ENCODE data around the gene SLC10A3. TPM values are rescaled to one million over a fixed set of nuclear protein-coding genes. Genes with fewer than 3 reads are reported as not detected.

The SLC10A3 gene, protein sequence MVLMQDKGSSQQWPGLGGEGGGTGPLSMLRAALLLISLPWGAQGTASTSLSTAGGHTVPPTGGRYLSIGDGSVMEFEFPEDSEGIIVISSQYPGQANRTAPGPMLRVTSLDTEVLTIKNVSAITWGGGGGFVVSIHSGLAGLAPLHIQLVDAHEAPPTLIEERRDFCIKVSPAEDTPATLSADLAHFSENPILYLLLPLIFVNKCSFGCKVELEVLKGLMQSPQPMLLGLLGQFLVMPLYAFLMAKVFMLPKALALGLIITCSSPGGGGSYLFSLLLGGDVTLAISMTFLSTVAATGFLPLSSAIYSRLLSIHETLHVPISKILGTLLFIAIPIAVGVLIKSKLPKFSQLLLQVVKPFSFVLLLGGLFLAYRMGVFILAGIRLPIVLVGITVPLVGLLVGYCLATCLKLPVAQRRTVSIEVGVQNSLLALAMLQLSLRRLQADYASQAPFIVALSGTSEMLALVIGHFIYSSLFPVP
- total RNA-seq, result 10 to 100 TPM; 24.3 to 24.9 TPM

DNA sequence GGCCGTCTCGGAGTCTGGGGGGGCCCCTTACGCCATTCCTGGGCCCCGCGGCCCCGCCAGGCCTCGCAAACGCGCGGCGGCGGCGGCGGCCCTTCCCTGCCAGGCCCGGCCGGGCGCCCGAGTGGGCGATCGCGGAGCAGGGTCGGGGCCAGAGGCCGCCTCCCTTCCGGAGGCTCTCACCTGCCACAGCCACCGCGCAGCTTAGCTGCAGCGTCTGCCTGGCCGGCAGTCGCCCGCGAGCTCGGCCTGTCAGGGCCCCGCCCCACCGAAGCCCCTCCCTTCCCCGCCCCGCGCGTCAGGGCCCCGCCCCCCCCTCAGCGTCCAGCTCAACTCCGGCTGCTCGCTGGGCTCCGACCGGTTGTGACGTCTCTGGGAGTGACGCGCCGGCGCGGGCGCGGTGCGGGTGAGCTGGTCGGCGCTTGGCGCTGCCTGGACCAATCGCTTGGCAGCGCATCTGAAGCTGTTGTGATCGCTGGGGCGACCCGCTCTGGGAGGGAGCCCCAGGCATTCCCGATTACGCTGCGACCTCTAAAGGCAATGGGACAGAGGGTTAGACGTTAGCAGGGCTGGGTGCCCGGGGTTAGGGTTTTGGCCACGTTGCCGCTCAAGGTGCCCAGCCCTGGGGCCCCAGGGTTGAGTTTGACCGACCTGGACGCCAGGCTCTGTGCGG, at the start of gene SLC10A3:
TSS of gene SLC10A3 (minus strand) at position 216 of the 670 bp plus-strand sequence. CDS start 1,689 bp downstream, outside the sequence.
- no peaks in the 10 kb centered on the region for H3K36me3 Mint-ChIP-seq
- ATAC-seq (peak; percentile 89), DNase-seq (peak; percentile 94)
- H3K27ac Mint-ChIP-seq, result peak within 1 kb of the TSS; percentile 93
- H3K4me1 Mint-ChIP-seq, result peaks cover 28% of the 10 kb centered on the region
- CTCF ChIA-PET, result interaction anchor here (1.3 to 1.9 kb wide), 6 partner anchors 20 to 118 kb away, joined by 3 to 6 read pairs (median 3); no protein-coding TSS in a partner anchor
- peak within 1 kb of the TSS; percentile 85 for H3K4me3 Mint-ChIP-seq
- no peaks in the 10 kb centered on the region for H3K27me3 Mint-ChIP-seq
- H3K9me3 Mint-ChIP-seq (ENCODE audit: low read depth), result no peaks in the 10 kb centered on the region

DNA sequence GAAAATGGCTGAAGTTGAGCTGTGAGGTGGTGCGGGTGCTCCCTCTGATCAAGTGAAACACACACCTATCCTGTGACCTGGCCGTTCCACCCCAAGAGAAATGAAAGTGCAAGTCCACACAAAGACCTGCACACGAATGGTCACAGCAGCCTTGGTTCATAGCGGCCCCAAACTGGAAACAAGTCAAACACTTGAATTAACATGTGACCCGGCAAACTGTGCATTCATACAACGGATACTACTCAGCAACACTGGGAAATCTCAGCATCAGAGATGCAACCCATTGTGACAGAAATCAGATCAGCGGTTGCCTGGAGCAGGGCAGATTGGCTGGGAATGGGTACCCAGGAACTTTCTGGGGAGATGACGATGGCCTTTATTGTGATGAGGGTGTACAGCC, 48.6 kb upstream of the SLC10A3 start:
- Mint-ChIP-seq H3K4me1 (peaks cover 48% of the 10 kb centered on the region), H3K27ac (peak overlapping the region; percentile 69), H3K27me3 (no peaks in the 10 kb centered on the region), H3K9me3 (ENCODE audit: low read depth) (no peaks in the 10 kb centered on the region), H3K36me3 (peaks cover 6% of the 10 kb centered on the region), H3K4me3 (no peak overlapping the region)
- ATAC-seq (no peak), DNase-seq (no peak)
- CTCF ChIA-PET, result interaction anchor here (1.3 to 1.4 kb wide), 2 partner anchors 12 to 166 kb away, joined by 3 read pairs; no protein-coding TSS in a partner anchor

DNA sequence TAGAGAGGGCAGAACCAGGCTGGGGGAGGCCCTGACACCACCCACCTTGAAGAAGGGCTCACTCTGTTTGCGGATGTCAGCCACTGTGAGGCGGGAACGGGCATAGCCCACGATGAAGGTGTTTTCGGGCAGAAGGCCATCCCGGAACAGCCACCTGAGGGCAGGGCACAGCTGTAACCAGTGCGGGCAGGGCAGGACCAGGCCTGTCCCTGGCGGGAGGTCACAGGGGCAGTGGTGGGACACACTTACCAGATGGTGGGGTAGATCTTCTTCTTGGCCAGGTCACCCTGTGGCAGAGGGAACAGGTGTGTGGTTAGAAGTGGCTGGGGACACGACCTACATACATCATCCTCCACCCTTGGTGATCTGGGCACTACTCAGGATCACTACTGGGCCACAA, 45.5 kb upstream of the SLC10A3 start:
- H3K27ac Mint-ChIP-seq, result no peak overlapping the region
- ATAC-seq (no peak), DNase-seq (no peak)
- H3K27me3 Mint-ChIP-seq, result no peaks in the 10 kb centered on the region
- peaks cover 14% of the 10 kb centered on the region for H3K36me3 Mint-ChIP-seq
- CTCF ChIA-PET, result interaction anchor here (0.9 to 2.4 kb wide), 2 partner anchors 9 to 162 kb away, joined by 3 to 10 read pairs; no protein-coding TSS in a partner anchor
- no peaks in the 10 kb centered on the region for H3K9me3 Mint-ChIP-seq (ENCODE audit: low read depth)
- H3K4me1 Mint-ChIP-seq, result peaks cover 23% of the 10 kb centered on the region
- H3K4me3 Mint-ChIP-seq, result no peak overlapping the region

DNA sequence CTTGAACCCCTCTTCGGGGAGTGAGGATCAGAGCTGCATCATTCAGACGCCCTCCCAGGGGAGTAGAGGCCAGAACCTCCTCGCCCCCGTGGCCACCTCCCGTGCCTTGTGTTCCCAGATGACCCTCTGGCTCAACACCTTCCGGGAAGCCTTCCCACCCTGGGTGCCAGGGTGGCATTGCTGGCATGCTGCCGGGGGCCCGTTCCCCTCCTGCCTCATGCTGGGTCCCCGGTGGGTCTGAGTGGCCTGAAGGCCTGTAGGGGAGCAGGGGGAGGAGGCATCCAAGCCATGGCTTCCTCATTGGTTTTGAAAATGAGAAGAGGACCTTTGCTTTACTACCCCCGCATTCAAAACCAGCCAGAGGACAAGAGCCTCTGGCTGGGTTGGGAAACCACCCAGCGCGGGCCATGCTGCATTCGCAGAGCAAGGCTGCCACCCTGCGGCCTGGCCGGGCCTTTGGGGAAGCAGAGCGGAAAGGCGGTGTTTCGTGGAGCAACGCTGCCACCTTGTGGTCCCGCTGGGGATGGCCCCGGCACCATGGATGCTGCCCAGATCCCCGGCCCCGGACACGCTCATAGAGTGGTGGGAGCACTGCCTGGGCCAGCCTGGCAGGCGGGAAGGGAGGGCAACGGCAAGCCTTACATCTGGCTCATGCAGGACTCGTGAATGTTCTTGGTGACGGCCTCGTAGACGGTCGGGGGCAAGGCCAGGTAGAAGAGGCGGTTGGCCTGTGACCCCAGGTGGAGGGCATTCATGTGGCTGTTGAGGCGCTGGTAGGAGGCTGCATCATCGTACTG, 44.3 kb upstream of the SLC10A3 start:
- peak; percentile 90 for DNase-seq
- Mint-ChIP-seq H3K27ac (peak overlapping the region; percentile 59), H3K4me1 (peaks cover 19% of the 10 kb centered on the region), H3K9me3 (ENCODE audit: low read depth) (no peaks in the 10 kb centered on the region), H3K36me3 (peaks cover 9% of the 10 kb centered on the region), H3K27me3 (no peaks in the 10 kb centered on the region), H3K4me3 (no peak overlapping the region)
- ATAC-seq, result peak; percentile 95
- CTCF ChIA-PET, result interaction anchor here (0.9 to 1.9 kb wide), 3 partner anchors 123 to 161 kb away, joined by 3 to 7 read pairs (median 3); partner anchors contain the start of gene FLNA

DNA sequence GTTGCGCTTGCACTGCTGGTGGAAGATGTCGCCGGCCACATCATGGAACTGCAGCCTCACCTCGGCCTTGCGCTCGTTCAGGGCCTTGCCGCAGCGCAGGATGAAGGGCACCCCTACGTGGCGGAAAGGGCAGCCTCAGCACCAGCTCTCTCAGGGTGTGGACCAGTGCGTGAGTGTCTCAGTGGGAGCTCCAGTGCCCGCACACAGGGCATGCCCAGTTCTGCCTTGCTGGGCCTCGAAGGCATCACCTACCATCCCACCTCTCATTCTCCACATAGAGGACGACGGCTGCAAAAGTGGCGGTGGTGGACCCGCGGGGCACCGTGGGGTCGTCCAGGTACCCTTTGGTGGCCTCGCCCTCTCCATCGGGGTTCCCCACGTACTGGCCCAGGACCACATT, 42.3 kb upstream of the SLC10A3 start:
- Mint-ChIP-seq H3K36me3 (peaks cover 9% of the 10 kb centered on the region), H3K4me1 (peaks cover 8% of the 10 kb centered on the region), H3K27ac (no peak overlapping the region), H3K27me3 (no peaks in the 10 kb centered on the region), H3K9me3 (ENCODE audit: low read depth) (no peaks in the 10 kb centered on the region), H3K4me3 (no peak overlapping the region)
- ATAC-seq (no peak), DNase-seq (no peak)
- CTCF ChIA-PET, result interaction anchor here (1.0 to 1.9 kb wide), 4 partner anchors 43 to 159 kb away, joined by 3 to 9 read pairs (median 6); partner anchors contain the start of genes FLNA, RPL10 and UBL4A

DNA sequence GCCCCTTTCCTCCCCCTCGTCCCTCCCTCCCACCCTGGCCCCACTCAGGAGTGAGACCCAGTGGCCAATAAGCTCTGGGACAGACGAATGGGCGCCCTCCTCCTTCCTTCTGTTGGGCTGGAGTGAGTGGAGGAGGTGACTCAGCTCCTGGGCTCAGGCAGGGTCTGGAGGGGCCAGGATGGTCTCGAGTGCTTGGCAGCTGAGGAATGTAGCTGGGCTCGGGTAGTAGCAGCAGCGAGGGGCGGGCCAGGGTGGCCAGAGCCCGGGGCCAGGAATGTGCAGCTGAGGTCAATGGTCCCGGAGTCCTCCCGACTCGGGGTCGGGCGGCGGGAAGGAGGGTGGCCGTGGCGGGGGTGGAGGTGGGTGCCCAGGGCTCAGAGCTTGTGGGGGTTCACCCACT, 41.2 kb upstream of the SLC10A3 start:
- DNase-seq (no peak), ATAC-seq (no peak)
- Mint-ChIP-seq H3K27ac (no peak overlapping the region), H3K27me3 (no peaks in the 10 kb centered on the region), H3K4me1 (peaks cover 14% of the 10 kb centered on the region), H3K9me3 (ENCODE audit: low read depth) (no peaks in the 10 kb centered on the region), H3K4me3 (no peak overlapping the region), H3K36me3 (peaks cover 9% of the 10 kb centered on the region)
- CTCF ChIA-PET, result interaction anchor here (1.1 to 1.9 kb wide), 2 partner anchors 46 to 132 kb away, joined by 3 to 9 read pairs; partner anchors contain the start of genes RPL10 and UBL4A

DNA sequence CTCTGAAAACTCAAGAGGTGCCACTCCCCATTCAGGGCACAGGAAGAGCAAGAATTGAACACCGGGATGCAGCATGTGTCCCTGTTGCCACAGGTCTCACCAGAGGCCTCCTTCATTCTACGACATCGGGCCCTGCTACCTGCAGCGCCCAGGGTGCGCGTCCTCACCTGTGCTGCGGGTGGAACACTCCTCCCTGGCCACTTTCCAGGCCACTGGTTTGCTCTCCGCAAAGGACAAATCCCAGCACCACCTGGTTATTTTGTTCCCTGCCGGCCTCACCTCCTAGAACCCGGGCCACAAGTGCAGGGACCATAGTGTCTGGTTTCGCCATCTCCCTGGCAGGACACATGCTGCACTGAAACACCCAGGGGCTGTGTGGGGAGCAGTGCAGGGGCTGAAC, 39.9 kb upstream of the SLC10A3 start:
- ATAC-seq (no peak), DNase-seq (no peak)
- no peak overlapping the region for H3K4me3 Mint-ChIP-seq
- CTCF ChIA-PET, result interaction anchor here (1.4 kb wide), 1 partner anchor 132 kb away, joined by 4 read pairs; the partner anchor contains the start of gene RPL10
- no peaks in the 10 kb centered on the region for H3K9me3 Mint-ChIP-seq (ENCODE audit: low read depth)
- H3K27me3 Mint-ChIP-seq, result no peaks in the 10 kb centered on the region
- no peak overlapping the region for H3K27ac Mint-ChIP-seq
- H3K4me1 Mint-ChIP-seq, result peaks cover 25% of the 10 kb centered on the region
- H3K36me3 Mint-ChIP-seq, result peaks cover 9% of the 10 kb centered on the region

DNA sequence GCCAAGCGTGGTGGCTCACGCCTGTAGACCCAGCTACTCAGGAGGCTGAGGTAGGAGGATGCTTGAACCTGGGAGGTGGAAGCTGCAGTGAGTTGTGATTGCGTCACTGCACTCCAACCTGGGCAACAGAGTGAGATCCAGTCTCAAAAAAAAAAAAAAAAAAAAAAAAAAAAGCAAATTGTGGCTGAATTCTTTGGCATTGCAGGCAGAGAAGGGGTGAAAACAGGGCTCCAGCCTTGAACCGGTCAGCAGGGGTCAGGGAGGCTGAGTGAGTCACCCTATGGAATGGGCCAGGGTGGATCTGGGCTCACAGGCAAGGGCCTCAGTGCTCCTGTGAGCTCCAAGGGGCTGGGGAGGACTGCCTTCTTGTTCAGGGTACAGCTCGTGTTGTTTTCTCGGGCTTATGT, 38.8 kb upstream of the SLC10A3 start:
- no peaks in the 10 kb centered on the region for H3K9me3 Mint-ChIP-seq (ENCODE audit: low read depth)
- H3K4me1 Mint-ChIP-seq, result peaks cover 21% of the 10 kb centered on the region
- no peak for ATAC-seq
- H3K27ac Mint-ChIP-seq, result no peak overlapping the region
- no peaks in the 10 kb centered on the region for H3K27me3 Mint-ChIP-seq
- CTCF ChIA-PET, result interaction anchor here (0.6 to 3.2 kb wide), 4 partner anchors 12 to 156 kb away, joined by 3 to 16 read pairs (median 6); partner anchors contain the start of genes FAM3A, FLNA and RPL10
- peaks cover 8% of the 10 kb centered on the region for H3K36me3 Mint-ChIP-seq
- no peak for DNase-seq
- no peak overlapping the region for H3K4me3 Mint-ChIP-seq

DNA sequence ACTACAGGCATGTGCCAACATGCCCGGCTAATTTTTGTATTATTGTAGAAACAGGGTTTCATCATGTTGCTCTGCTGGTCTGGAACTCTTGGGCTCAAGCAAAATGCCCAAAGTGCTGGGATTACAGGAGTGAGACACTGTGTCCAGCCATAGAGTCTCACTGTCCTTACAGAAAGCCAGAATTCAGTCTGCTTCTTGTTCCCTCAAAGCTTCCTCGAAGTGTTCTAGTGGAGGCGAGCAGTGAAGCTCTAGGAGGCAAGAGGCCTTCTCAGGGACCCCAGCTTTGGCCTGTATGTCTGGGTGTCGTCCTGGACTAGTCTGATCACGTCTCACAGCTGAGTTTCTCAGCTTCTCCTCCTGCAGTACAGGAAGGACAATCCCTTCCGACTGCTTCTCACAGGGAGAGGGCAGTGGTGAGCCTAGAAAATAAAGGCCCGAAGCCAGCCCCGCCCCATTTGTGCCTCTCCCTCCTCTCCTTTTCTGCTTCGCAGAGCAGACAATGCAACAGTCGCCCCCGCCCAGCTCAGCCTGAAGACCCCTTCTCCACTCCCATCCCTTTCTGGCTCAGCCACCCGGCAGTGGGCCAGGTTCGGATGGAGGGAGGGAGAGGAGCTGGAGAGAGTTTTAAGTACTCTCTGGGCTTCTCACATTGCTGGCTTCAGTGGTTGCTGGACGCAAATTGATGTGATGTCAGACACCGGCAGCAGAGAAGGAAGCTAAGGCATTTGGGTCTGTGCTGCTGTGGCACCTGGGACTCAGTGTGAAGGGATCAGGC, 36.7 kb upstream of the SLC10A3 start:
- no peak overlapping the region for H3K4me3 Mint-ChIP-seq
- peak overlapping the region; percentile 66 for H3K27ac Mint-ChIP-seq
- CTCF ChIA-PET, result interaction anchor here (0.6 to 3.2 kb wide), 15 partner anchors 9 to 154 kb away, joined by 3 to 16 read pairs (median 4); partner anchors contain the start of genes FAM3A and SLC10A3
- no peaks in the 10 kb centered on the region for H3K9me3 Mint-ChIP-seq (ENCODE audit: low read depth)
- no peaks in the 10 kb centered on the region for H3K27me3 Mint-ChIP-seq
- ATAC-seq (peak; percentile 95), DNase-seq (peak; percentile 78)
- H3K36me3 Mint-ChIP-seq, result no peaks in the 10 kb centered on the region
- peaks cover 19% of the 10 kb centered on the region for H3K4me1 Mint-ChIP-seq

DNA sequence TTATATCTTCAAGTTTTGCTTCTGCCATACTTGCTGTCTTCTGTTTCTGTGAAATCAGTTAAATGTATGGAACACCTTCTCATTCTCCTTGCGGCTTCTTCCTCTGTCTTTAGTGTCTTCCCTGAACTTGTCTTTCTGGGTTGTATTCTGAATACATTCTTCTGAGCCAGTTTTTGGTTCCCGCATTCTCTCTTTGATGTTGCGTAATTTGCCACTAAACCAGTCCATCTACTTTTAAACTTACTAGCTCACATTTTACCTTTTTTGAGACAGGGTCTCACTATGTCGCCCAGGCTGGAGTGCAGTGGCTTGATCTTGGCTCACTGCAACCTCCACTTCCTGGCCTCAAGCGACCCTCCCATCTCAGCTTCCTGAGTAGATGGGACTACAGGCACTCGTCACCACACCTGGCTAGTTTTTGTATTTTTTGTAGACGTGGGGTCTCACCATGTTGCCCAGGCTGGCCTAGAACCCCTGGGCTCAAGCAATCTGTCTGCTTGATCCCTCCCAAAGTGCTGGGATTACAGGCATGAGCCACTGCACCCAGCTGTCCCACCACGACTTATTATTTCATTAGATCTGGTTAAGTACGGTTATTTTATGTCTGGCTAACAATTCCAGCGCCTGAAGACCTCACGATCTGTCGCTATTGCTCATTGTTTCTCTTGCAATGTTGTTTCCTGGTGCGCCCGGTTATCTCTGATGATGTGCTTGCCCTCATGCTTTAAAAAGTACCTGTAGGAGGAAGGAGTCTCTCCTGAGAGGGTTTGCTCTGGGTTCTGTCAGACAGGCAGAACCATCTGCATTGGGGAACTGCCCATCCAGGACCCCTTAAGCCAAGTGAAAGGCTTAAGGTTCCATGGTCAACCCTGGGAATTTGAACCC, 35.4 kb upstream of the SLC10A3 start:
- H3K36me3 Mint-ChIP-seq, result no peaks in the 10 kb centered on the region
- DNase-seq (no peak), ATAC-seq (no peak)
- no peak overlapping the region for H3K4me3 Mint-ChIP-seq
- peaks cover 19% of the 10 kb centered on the region for H3K4me1 Mint-ChIP-seq
- peak overlapping the region; percentile 46 for H3K27ac Mint-ChIP-seq
- no peaks in the 10 kb centered on the region for H3K9me3 Mint-ChIP-seq (ENCODE audit: low read depth)
- CTCF ChIA-PET, result interaction anchor here (1.0 to 2.6 kb wide), 4 partner anchors 11 to 152 kb away, joined by 3 to 10 read pairs (median 4); no protein-coding TSS in a partner anchor
- no peaks in the 10 kb centered on the region for H3K27me3 Mint-ChIP-seq

DNA sequence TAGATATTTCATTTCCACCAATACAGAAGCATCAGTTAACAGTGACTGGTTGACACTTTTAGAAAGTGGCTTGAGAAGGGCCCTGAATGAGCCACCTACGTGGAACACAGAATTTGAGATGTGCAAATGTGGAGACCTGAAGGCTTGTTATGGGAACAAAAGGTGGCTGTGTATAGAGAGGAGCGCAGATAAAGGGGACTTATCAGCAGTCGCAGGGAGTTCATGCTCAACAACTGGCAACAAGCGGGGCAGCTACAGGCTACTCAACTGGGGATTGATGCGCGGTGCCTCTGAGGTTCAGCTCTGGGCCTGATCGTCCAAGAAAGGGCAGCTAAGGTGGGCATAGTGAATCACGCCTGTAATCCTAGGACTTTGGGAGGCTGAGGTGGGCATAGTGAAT, 29.0 kb upstream of the SLC10A3 start:
- Mint-ChIP-seq H3K36me3 (no peaks in the 10 kb centered on the region), H3K27me3 (no peaks in the 10 kb centered on the region), H3K27ac (no peak overlapping the region), H3K4me1 (peaks cover 12% of the 10 kb centered on the region), H3K4me3 (no peak overlapping the region), H3K9me3 (ENCODE audit: low read depth) (no peaks in the 10 kb centered on the region)
- ATAC-seq (no peak), DNase-seq (no peak)
- CTCF ChIA-PET, result interaction anchor here (0.7 to 0.9 kb wide), 2 partner anchors 8 to 613 kb away, joined by 3 read pairs; no protein-coding TSS in a partner anchor

Data from activated CD8-positive, alpha-beta memory T cell treated with anti-CD3 and anti-CD28 coated beads, Interleukin-2, amount 10 ng/mL, durations not matched to agents 7 days and 5 days (primary cell).